Activated naive CD4-positive, alpha-beta T cell treated with anti-CD3 and anti-CD28 coated beads for 36 hours (primary cell): ENCODE results near the gene CAMTA1. TPM values are rescaled to one million over a fixed set of nuclear protein-coding genes. Genes with fewer than 3 reads are reported as not detected.

ENCODE experiments used
- CTCF ChIA-PET: fragments of 350-600 bp; sonication (Branson Sonifier 250); formaldehyde crosslinking; loops from one replicate; lab custom pipeline; 2021; ENCODE audit warnings: antibody characterized with exemption; lab: Charles Lee
- DNase-seq: peaks from one replicate; pipeline ENCODE4 v3.0.0-alpha.2; 2020
- H3K27ac Mint-ChIP-seq: one replicate; pipeline ENCODE4 v1.8.0; 2021; ENCODE audit warnings: mild to moderate bottlenecking, mixed read lengths
- H3K27me3 Mint-ChIP-seq: one replicate; pipeline ENCODE4 v1.8.0; 2021; ENCODE audit warnings: low read depth, mixed read lengths
- H3K36me3 Mint-ChIP-seq: one replicate; pipeline ENCODE4 v1.8.0; 2021; ENCODE audit warnings: low read depth, mixed read lengths
- H3K4me1 Mint-ChIP-seq: one replicate; pipeline ENCODE4 v1.8.0; 2021; ENCODE audit warnings: low read depth, mixed read lengths
- H3K4me3 Mint-ChIP-seq: one replicate; pipeline ENCODE4 v1.8.0; 2021; ENCODE audit warnings: mild to moderate bottlenecking, moderate library complexity, mixed read lengths
- H3K9me3 Mint-ChIP-seq: one replicate; pipeline ENCODE4 v1.8.0; 2021; ENCODE audit warnings: mixed read lengths
- intact Hi-C: fragments of 100-400 bp; cut with micrococcal nuclease; formaldehyde crosslinking; loops from one replicate; pipeline ENCODE4 v1.15.1; 2023
- total RNA-seq, 2 experiments: library from RNA; stranded (reverse); gene quantifications; one replicate each; pipeline ENCODE4 v1.2.3, GENCODE V29; 2021

Gene CAMTA1
- total RNA-seq, 2 experiments from 2014 or later: 61.5 to 70.9 TPM

GRCh38 chr1:7651203-7651602 is 865.9 kb downstream of the CAMTA1 start:
- H3K4me3 Mint-ChIP-seq: no peak overlapping the region
- CTCF ChIA-PET: no interaction called here
- no peaks in the 10 kb centered on the region for H3K36me3 Mint-ChIP-seq
- H3K27me3 Mint-ChIP-seq: no peaks in the 10 kb centered on the region
- DNase-seq: no peak
- no peak overlapping the region for H3K27ac Mint-ChIP-seq
- no peaks in the 10 kb centered on the region for H3K4me1 Mint-ChIP-seq
- no peaks in the 10 kb centered on the region for H3K9me3 Mint-ChIP-seq
- intact Hi-C loops: no loop called here

- Mint-ChIP-seq H3K4me3 (no peak overlapping the region), H3K27me3 (no peaks in the 10 kb centered on the region), H3K4me1 (no peaks in the 10 kb centered on the region), H3K27ac (no peak overlapping the region), H3K36me3 (no peaks in the 10 kb centered on the region), H3K9me3 (no peaks in the 10 kb centered on the region)
- intact Hi-C loops: no loop called here
- no peak for DNase-seq
- CTCF ChIA-PET: interaction anchor here (1.0 kb wide), 1 partner anchor 100 kb away, joined by 3 read pairs; no protein-coding TSS in a partner anchor
Measured at GRCh38 chr1:7652061-7652460, 866.8 kb downstream of the CAMTA1 start.

GRCh38 chr1:7652515-7653098 is 867.4 kb downstream of the CAMTA1 start:
- CTCF ChIA-PET: interaction anchor here (1.0 kb wide), 1 partner anchor 100 kb away, joined by 3 read pairs; no protein-coding TSS in a partner anchor
- H3K4me1 Mint-ChIP-seq: no peaks in the 10 kb centered on the region

DNA sequence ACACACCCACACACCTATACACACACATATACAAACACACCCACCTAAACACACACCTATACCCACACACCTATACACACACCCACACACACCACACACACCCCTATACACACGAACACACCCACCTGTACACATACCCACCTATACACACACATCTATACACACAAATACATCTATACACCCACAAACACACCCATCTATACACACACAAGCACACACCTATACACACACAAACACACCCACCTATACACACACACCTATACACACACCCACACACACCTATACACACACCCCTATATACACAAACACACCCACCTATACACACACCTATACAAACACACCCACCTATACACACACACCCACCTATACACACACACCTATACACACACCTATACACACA is 869.5 kb downstream of the CAMTA1 start:
- no peaks in the 10 kb centered on the region for H3K27me3 Mint-ChIP-seq
- no peaks in the 10 kb centered on the region for H3K36me3 Mint-ChIP-seq
- no peak overlapping the region for H3K27ac Mint-ChIP-seq
- no peak for DNase-seq
- H3K4me3 Mint-ChIP-seq: no peak overlapping the region
- no peaks in the 10 kb centered on the region for H3K4me1 Mint-ChIP-seq
- intact Hi-C loops: no loop called here
- CTCF ChIA-PET: no interaction called here
- no peaks in the 10 kb centered on the region for H3K9me3 Mint-ChIP-seq

More at GRCh38 chr1:7652515-7653098, 867.4 kb downstream of the CAMTA1 start:
- no peak for DNase-seq
- Mint-ChIP-seq H3K27me3 (no peaks in the 10 kb centered on the region), H3K27ac (no peak overlapping the region), H3K9me3 (no peaks in the 10 kb centered on the region), H3K36me3 (no peaks in the 10 kb centered on the region), H3K4me3 (no peak overlapping the region)
- intact Hi-C loops: no loop called here

DNA sequence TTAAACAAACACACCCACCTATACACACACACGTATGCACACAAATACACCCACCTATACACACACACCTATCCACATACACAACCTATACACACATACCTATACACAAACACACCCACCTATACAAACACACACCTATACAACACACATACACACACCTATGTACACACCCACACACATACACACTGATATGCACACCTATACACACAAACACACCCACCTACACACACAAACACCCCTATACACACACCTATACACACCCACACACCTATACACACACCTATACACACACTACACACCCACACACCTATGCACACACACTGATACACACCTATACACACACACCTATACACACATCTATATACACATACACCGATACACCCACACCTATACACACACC is 870.1 kb downstream of the CAMTA1 start:
- Mint-ChIP-seq H3K27ac (no peak overlapping the region), H3K4me1 (no peaks in the 10 kb centered on the region), H3K4me3 (no peak overlapping the region), H3K36me3 (no peaks in the 10 kb centered on the region), H3K9me3 (no peaks in the 10 kb centered on the region), H3K27me3 (no peaks in the 10 kb centered on the region)
- CTCF ChIA-PET: no interaction called here
- intact Hi-C loops: no loop called here
- no peak for DNase-seq

DNA sequence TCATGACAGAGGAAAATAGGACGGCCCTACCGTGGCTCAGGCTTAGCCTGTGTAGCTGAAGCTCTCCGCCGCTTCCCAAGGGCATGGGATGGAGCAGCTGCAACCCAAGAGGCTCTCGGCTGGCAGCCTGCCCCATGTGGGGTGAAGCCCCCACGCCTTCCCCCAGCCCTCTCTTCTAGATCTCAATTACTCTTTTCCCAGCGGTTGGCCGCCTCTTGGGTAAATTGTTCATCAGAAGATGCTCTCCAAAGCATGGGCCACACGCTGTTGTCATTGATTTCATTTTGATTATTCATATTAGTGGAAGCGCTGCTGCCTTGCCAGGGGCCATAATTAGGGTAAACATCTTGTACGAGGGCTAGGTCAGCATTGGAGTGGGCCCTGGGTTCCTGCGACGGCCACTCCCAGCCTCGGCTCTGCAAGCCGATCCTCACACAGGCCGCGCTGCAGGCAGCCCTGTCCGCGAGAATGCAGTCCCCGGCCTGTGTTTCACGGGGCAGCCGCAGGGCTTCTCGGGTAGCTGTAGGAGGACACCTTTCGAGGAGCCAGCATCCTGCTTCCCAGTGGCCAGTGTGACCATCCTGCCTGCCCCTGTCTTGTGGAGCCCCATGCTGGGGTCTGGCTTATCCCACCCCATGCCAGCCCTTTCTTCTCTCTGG is 871.4 kb downstream of the CAMTA1 start:
- H3K4me1 Mint-ChIP-seq: no peaks in the 10 kb centered on the region
- H3K27me3 Mint-ChIP-seq: no peaks in the 10 kb centered on the region

GRCh38 chr1:7657287-7658016 is 872.2 kb downstream of the CAMTA1 start:
- H3K4me1 Mint-ChIP-seq: no peaks in the 10 kb centered on the region
- no peak overlapping the region for H3K4me3 Mint-ChIP-seq
- no peak for DNase-seq
- CTCF ChIA-PET: no interaction called here
- intact Hi-C loops: no loop called here
- no peaks in the 10 kb centered on the region for H3K9me3 Mint-ChIP-seq
- H3K27ac Mint-ChIP-seq: no peak overlapping the region
- no peaks in the 10 kb centered on the region for H3K27me3 Mint-ChIP-seq
- H3K36me3 Mint-ChIP-seq: no peaks in the 10 kb centered on the region

More for the DNA sequence above, 871.4 kb downstream of the CAMTA1 start:
- no peaks in the 10 kb centered on the region for H3K9me3 Mint-ChIP-seq
- no peak for DNase-seq
- H3K36me3 Mint-ChIP-seq: no peaks in the 10 kb centered on the region
- CTCF ChIA-PET: no interaction called here
- no peak overlapping the region for H3K27ac Mint-ChIP-seq
- no peak overlapping the region for H3K4me3 Mint-ChIP-seq
- intact Hi-C loops: no loop called here

- CTCF ChIA-PET: interaction anchor here (1.2 kb wide), 1 partner anchor 94 kb away, joined by 3 read pairs; no protein-coding TSS in a partner anchor
- Mint-ChIP-seq H3K27ac (no peak overlapping the region), H3K27me3 (no peaks in the 10 kb centered on the region), H3K4me1 (no peaks in the 10 kb centered on the region), H3K4me3 (no peak overlapping the region), H3K36me3 (no peaks in the 10 kb centered on the region), H3K9me3 (no peaks in the 10 kb centered on the region)
- intact Hi-C loops: no loop called here
- no peak for DNase-seq
Measured at GRCh38 chr1:7658099-7658498, 872.8 kb downstream of the CAMTA1 start.

- H3K27ac Mint-ChIP-seq: no peak overlapping the region
- no peaks in the 10 kb centered on the region for H3K4me1 Mint-ChIP-seq
- CTCF ChIA-PET: no interaction called here
- no peaks in the 10 kb centered on the region for H3K9me3 Mint-ChIP-seq
- no peak for DNase-seq
- no peak overlapping the region for H3K4me3 Mint-ChIP-seq
- intact Hi-C loops: no loop called here
- H3K27me3 Mint-ChIP-seq: no peaks in the 10 kb centered on the region
- H3K36me3 Mint-ChIP-seq: no peaks in the 10 kb centered on the region
Measured at GRCh38 chr1:7659514-7659913, 874.3 kb downstream of the CAMTA1 start.

- intact Hi-C loops: no loop called here
- Mint-ChIP-seq H3K27ac (no peak overlapping the region), H3K4me3 (no peak overlapping the region), H3K9me3 (no peaks in the 10 kb centered on the region), H3K36me3 (no peaks in the 10 kb centered on the region), H3K4me1 (no peaks in the 10 kb centered on the region), H3K27me3 (no peaks in the 10 kb centered on the region)
- DNase-seq: no peak
- CTCF ChIA-PET: interaction anchor here (14.9 kb wide), 1 partner anchor 86 kb away, joined by 368 read pairs; no protein-coding TSS in a partner anchor
Measured at GRCh38 chr1:7663451-7664146, 878.3 kb downstream of the CAMTA1 start.

DNA sequence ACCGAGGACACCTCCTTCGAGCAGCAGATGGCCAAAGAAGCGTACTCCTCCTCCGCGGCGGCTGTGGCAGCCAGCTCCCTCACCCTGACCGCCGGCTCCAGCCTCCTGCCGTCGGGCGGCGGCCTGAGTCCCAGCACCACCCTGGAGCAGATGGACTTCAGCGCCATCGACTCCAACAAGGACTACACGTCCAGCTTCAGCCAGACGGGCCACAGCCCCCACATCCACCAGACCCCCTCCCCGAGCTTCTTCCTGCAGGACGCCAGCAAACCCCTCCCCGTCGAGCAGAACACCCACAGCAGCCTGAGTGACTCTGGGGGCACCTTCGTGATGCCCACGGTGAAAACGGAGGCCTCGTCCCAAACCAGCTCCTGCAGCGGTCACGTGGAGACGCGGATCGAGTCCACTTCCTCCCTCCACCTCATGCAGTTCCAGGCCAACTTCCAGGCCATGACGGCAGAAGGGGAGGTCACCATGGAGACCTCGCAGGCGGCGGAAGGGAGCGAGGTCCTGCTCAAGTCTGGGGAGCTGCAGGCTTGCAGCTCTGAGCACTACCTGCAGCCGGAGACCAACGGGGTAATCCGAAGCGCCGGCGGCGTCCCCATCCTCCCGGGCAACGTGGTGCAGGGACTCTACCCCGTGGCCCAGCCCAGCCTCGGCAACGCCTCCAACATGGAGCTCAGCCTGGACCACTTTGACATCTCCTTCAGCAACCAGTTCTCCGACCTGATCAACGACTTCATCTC is 879.1 kb downstream of the CAMTA1 start:
- no peak for DNase-seq
- no peaks in the 10 kb centered on the region for H3K4me1 Mint-ChIP-seq
- no peaks in the 10 kb centered on the region for H3K36me3 Mint-ChIP-seq
- intact Hi-C loops: no loop called here
- CTCF ChIA-PET: interaction anchor here (0.9 to 14.9 kb wide), 2 partner anchors 12 to 85 kb away, joined by 4 to 368 read pairs; no protein-coding TSS in a partner anchor
- H3K27me3 Mint-ChIP-seq: no peaks in the 10 kb centered on the region
- H3K9me3 Mint-ChIP-seq: no peaks in the 10 kb centered on the region
- H3K4me3 Mint-ChIP-seq: no peak overlapping the region
- H3K27ac Mint-ChIP-seq: no peak overlapping the region
